Effector memory CD4-positive, alpha-beta T cell (primary cell): Measurements from ENCODE around the gene GPC6.

Experiments
- DNase-seq, 3 donors: peaks; one replicate each; pipeline ENCODE4 v3.0.0-alpha.2; 2020
- H3K27ac ChIP-seq: 2 replicates; pipeline ENCODE4 v1.7.0; 2013; ENCODE audit warnings: mild to moderate bottlenecking, low read length, moderate library complexity; ENCODE audit not compliant: insufficient read depth, poor library complexity, severe bottlenecking
- H3K27me3 ChIP-seq: replicated peaks from 2 replicates; pipeline ENCODE4 v1.7.0; 2013; ENCODE audit warnings: mild to moderate bottlenecking, low read length; ENCODE audit not compliant: insufficient read depth, control insufficient read depth, poor library complexity, severe bottlenecking
- H3K36me3 ChIP-seq: 2 replicates; pipeline ENCODE4 v1.7.0; 2013; ENCODE audit warnings: mild to moderate bottlenecking, low read length, moderate library complexity; ENCODE audit not compliant: control insufficient read depth, insufficient read depth
- H3K4me1 ChIP-seq: 2 replicates; pipeline ENCODE4 v1.7.0; 2013; ENCODE audit warnings: low read length, mild to moderate bottlenecking; ENCODE audit not compliant: control insufficient read depth, insufficient read depth, poor library complexity, severe bottlenecking
- H3K4me3 ChIP-seq: 2 replicates; pipeline ENCODE4 v1.7.0; 2013; ENCODE audit warnings: low read length, low read depth, mild to moderate bottlenecking; ENCODE audit not compliant: insufficient read depth, poor library complexity, severe bottlenecking
- H3K9me3 ChIP-seq: 2 replicates; pipeline ENCODE4 v1.7.0; 2013; ENCODE audit warnings: mild to moderate bottlenecking, low read length, moderate library complexity; ENCODE audit not compliant: control insufficient read depth

Gene GPC6

DNA sequence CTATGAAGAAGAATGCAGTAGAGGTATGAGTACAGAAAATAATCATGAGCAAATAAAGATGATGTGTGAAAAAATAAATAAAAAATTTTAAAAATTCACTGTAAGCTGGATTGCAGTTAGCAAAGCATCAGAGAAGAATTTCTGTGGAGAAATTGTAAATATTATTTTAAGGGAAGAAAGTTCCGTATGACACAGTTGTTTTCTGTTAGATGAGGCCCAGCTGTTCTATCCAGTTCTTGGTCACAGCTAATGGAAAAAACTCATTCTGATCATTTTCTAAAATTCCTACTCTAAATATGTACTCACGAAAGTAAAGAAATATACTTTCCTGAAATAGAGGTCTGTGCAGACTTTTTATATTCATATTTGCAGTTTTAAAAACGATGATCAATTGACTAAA lies 674.1 kb downstream of the GPC6 start:
- no peaks in the 10 kb centered on the region for H3K4me1 ChIP-seq
- H3K36me3 ChIP-seq: no peaks in the 10 kb centered on the region
- no peak overlapping the region for H3K27ac ChIP-seq
- H3K27me3 ChIP-seq: no peaks in the 10 kb centered on the region
- no peak for DNase-seq
- no peak overlapping the region for H3K4me3 ChIP-seq
- no peaks in the 10 kb centered on the region for H3K9me3 ChIP-seq

DNA sequence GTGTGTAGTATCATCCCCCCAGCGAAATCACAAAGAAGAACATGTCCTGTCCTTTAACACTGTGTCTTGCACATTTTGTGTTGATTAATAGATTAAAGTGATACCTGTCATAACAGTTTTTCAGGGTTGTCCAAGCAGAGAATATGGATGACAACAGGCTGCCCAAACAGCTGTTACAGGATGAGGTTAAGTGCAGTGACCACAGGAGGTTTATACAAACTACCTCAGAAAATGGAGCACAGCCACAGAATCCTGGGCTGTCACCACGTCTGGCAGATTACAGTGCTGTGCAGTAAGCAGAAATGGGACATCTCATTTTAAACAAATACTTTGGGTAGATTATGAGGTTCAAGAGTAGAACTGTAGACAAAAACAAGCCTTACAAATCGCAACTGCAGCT lies 677.3 kb downstream of the GPC6 start:
- H3K36me3 ChIP-seq: no peaks in the 10 kb centered on the region
- no peak for DNase-seq
- no peaks in the 10 kb centered on the region for H3K9me3 ChIP-seq
- H3K4me1 ChIP-seq: no peaks in the 10 kb centered on the region
- no peak overlapping the region for H3K4me3 ChIP-seq
- H3K27me3 ChIP-seq: no peaks in the 10 kb centered on the region
- no peak overlapping the region for H3K27ac ChIP-seq

DNA sequence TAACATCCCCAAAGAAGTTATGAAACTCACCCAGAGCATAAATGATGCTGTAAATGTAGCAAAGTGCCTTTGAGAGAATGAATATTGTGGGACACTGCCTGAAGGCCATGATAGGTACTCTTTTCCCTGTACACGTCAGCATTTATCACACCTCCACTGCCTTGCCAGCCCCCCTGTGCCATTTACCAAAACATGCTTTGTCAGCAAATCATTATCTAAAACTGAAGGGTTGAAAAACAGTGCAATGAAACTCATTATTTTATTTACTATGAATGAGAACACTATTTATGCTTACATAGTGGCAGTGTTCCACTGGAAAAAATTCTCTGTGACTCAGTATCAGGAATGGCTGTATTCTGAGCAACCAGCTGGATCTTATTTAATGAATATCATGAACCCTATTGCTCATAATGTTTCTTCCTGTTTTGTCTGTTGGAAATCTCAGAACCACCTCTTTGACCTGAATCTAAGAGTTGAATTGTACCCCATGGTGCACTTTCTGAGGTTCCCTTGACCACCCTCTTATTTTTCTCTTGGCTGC lies 688.7 kb downstream of the GPC6 start:
- no peak overlapping the region for H3K4me3 ChIP-seq
- DNase-seq: no peak
- no peaks in the 10 kb centered on the region for H3K9me3 ChIP-seq
- no peaks in the 10 kb centered on the region for H3K27me3 ChIP-seq
- H3K36me3 ChIP-seq: no peaks in the 10 kb centered on the region
- H3K27ac ChIP-seq: no peak overlapping the region
- no peaks in the 10 kb centered on the region for H3K4me1 ChIP-seq

DNA sequence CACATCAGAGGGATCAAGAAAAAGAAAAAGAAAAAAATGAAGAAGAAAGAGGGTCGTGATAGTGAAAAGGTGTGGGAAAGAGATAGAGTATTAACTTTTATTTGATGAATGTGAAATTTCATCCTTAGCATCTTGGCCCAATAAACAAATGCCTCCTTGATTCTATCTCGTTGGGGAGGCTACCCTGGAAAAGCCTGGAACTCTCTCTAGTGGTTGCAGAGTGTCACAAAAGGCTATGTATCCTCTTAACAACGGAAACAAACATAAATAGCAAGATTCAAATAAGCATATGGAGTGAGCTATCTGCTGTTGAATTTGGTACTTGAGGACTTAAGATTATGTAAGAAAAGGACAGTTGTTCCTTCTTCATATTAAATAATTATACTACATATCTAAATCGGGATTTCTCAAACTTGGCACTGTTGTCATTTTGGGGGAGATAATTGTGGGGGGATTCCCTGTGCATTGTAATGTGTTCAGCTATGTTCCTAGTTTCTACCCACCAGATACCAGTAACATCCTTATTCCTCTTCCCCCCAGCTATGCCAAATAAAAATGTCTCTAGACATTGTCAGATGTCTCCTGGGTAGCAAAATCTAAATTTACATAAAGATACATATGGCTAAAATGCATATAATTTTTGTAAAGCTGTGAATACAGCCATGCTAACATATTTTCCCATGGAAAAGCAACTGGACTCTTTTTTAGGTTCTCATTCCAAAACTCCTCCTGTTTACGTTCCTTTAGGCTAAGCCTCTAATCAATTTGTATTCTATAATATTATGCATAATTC lies 695.7 kb downstream of the GPC6 start:
- Histone ChIP-seq H3K4me1 (no peaks in the 10 kb centered on the region), H3K36me3 (no peaks in the 10 kb centered on the region), H3K4me3 (no peak overlapping the region), H3K9me3 (no peaks in the 10 kb centered on the region), H3K27ac (no peak overlapping the region), H3K27me3 (peaks cover 5% of the 10 kb centered on the region)
- no peak for DNase-seq

DNA sequence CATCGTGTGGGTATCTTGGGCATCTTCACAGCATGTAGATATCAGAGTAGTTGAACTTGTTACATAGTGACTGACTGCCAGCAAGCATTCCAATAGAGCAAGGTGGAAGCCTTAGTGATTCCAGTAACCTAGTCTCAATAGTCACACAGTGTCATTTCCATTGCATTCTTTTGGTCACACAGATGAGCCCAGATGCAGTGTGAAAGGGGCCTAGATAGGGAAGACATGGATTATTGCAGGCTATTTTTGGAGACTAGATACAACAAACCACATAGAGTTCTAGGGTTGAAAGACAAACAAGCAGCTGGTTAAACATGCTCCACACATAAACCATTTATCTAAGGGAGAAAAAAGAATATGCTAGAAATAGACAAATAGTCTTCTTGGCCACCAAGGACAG lies 699.4 kb downstream of the GPC6 start:
- H3K27me3 ChIP-seq: peaks cover 5% of the 10 kb centered on the region
- no peak overlapping the region for H3K4me3 ChIP-seq
- H3K4me1 ChIP-seq: no peaks in the 10 kb centered on the region
- no peak overlapping the region for H3K27ac ChIP-seq
- no peaks in the 10 kb centered on the region for H3K9me3 ChIP-seq
- DNase-seq: no peak
- no peaks in the 10 kb centered on the region for H3K36me3 ChIP-seq

DNA sequence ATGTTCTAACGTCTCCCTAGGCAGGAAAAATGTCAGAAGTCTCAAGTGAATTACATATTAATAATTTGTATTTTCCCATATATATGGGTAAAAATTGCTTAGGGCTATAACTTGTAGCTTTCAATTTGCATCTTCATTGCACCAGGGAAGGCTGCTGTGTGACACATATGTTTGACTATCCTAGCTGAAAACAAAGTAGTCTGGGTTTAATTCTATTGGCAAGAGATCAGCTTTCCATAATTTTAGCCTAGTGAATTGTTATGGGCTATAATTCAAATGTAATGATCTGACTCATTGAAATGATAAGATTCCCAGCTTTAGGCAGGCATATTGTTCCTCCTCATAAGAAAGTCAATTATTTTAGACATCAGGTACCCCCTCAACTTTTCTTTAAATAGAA lies 699.8 kb downstream of the GPC6 start:
- Histone ChIP-seq H3K4me1 (no peaks in the 10 kb centered on the region), H3K9me3 (no peaks in the 10 kb centered on the region), H3K27ac (no peak overlapping the region), H3K4me3 (no peak overlapping the region), H3K27me3 (peaks cover 5% of the 10 kb centered on the region), H3K36me3 (no peaks in the 10 kb centered on the region)
- no peak for DNase-seq

DNA sequence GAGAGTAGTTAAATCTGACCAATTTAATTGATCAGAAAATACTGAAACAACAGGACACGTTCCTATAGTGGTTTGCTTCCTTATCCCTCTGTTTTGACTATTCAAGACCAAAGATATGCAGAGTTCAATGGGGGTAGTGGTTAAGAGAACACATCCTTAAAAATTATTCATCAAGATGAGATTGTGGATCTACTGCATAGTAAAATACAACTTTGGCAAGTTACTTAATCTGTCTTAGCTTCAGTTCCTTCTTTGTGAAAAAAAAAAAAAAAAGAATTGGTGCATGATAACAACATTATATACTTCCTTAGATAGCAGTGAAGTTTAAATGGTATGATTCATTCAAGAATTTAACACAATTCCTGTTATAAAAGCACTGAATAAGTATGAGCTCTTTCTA lies 700.8 kb downstream of the GPC6 start:
- Histone ChIP-seq H3K27me3 (no peaks in the 10 kb centered on the region), H3K36me3 (no peaks in the 10 kb centered on the region), H3K9me3 (no peaks in the 10 kb centered on the region), H3K27ac (no peak overlapping the region), H3K4me1 (no peaks in the 10 kb centered on the region), H3K4me3 (no peak overlapping the region)
- DNase-seq: no peak

DNA sequence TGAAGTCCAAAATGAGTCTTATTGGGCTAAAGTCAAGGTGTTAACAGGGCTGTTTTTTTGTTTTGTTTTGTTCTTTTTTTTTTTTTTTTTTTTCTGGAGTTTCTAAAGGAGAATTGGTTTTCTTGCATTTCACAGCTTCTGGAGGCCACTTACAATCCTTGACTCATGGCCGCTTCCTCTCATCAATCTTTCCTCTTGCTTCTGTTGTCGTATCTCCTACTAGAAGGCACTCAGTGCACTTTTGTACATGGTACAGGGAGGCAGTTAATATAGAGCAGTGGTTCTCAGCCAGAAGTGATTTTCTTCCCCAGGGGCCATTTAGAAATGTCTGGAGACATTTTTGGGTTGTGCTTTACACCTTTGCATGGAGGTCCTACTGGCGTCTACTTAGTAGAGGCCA lies 706.3 kb downstream of the GPC6 start:
- no peak overlapping the region for H3K4me3 ChIP-seq
- no peak overlapping the region for H3K27ac ChIP-seq
- no peak for DNase-seq
- H3K4me1 ChIP-seq: no peaks in the 10 kb centered on the region
- no peaks in the 10 kb centered on the region for H3K36me3 ChIP-seq
- H3K27me3 ChIP-seq: no peaks in the 10 kb centered on the region
- H3K9me3 ChIP-seq: no peaks in the 10 kb centered on the region

DNA sequence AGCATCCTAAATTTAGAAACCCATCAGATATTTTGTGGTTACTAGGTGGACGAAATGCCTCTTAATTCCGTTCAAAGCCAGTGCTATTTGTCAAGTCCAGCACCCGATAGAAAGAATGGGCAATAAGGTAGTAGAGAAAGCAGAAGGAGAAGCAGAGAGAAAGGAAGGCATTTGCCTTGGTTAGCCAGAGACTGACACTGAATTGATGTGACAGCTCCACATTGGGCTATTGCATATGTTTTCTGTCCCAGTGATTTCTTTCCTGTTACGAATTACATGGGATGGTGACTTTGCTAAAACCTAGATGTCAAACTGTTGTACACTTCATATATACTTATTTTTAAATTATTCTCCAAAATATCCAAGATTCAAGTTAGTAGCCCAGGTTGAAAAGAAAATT lies 710.3 kb downstream of the GPC6 start:
- no peak for DNase-seq
- no peaks in the 10 kb centered on the region for H3K4me1 ChIP-seq
- H3K27ac ChIP-seq: no peak overlapping the region
- no peaks in the 10 kb centered on the region for H3K9me3 ChIP-seq
- H3K27me3 ChIP-seq: no peaks in the 10 kb centered on the region
- no peaks in the 10 kb centered on the region for H3K36me3 ChIP-seq
- H3K4me3 ChIP-seq: no peak overlapping the region

DNA sequence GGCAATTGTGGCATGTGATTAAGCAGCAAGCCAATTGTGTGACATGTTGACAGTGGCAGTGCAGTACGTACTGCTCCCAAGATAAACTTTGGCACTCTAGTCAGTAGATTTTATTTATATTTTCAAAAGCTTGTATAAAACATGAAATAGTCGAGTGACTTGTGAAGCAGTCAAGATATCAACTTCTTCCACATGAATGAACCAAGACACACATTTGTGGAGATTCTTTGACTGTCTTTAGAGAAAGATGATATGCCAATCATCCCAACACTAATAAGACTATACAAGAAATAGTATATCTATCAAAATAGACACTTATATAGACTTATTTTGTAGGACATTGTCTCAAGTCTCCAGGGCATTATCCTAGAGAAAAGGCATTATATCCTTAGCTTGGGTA lies 714.8 kb downstream of the GPC6 start:
- H3K27ac ChIP-seq: no peak overlapping the region
- H3K36me3 ChIP-seq: no peaks in the 10 kb centered on the region
- DNase-seq: no peak
- H3K4me1 ChIP-seq: no peaks in the 10 kb centered on the region
- no peaks in the 10 kb centered on the region for H3K9me3 ChIP-seq
- H3K27me3 ChIP-seq: no peaks in the 10 kb centered on the region
- H3K4me3 ChIP-seq: no peak overlapping the region
